DOHH2 (cell line): Measurements from ENCODE around the gene PIAS1.

Source experiments
- EZH2phosphoT487 ChIP-seq: fragments of 200-600 bp; sonication (generic); IDR thresholded peaks from 2 replicates; pipeline ENCODE4 v1.6.1; 2017; ENCODE audit warnings: borderline replicate concordance, mild to moderate bottlenecking, antibody characterized with exemption, low read length, moderate library complexity, mixed read lengths
- TF ChIP-seq, protein P1 (sequence below): fragments of 200-600 bp; sonication (generic); IDR thresholded peaks from one replicate; pipeline ENCODE4 v1.5.1; 2014; ENCODE audit warnings: antibody characterized with exemption, mild to moderate bottlenecking, low read depth, low read length; ENCODE audit not compliant: poor library complexity, severe bottlenecking

GRCh38 chr15:68042156-68042854 is 11.8 kb upstream of the PIAS1 start:
- TF ChIP-seq, protein P1, sequence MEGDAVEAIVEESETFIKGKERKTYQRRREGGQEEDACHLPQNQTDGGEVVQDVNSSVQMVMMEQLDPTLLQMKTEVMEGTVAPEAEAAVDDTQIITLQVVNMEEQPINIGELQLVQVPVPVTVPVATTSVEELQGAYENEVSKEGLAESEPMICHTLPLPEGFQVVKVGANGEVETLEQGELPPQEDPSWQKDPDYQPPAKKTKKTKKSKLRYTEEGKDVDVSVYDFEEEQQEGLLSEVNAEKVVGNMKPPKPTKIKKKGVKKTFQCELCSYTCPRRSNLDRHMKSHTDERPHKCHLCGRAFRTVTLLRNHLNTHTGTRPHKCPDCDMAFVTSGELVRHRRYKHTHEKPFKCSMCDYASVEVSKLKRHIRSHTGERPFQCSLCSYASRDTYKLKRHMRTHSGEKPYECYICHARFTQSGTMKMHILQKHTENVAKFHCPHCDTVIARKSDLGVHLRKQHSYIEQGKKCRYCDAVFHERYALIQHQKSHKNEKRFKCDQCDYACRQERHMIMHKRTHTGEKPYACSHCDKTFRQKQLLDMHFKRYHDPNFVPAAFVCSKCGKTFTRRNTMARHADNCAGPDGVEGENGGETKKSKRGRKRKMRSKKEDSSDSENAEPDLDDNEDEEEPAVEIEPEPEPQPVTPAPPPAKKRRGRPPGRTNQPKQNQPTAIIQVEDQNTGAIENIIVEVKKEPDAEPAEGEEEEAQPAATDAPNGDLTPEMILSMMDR, result no peak
- no peak for TF ChIP-seq EZH2phosphoT487
